Neural crest cell (in vitro differentiated cells): Measurements from ENCODE around the gene PPM1E. TPM values are rescaled to one million over a fixed set of nuclear protein-coding genes. Genes with fewer than 3 reads are reported as not detected.

Experiments used
- DNase-seq: peaks from one replicate; pipeline ENCODE4 v3.0.0; 2021; ENCODE audit warnings: low read depth, mixed read lengths, low spot score
- H3K27ac Mint-ChIP-seq: one replicate; pipeline ENCODE4 v1.8.0; 2021; ENCODE audit warnings: mild to moderate bottlenecking, mixed read lengths; ENCODE audit not compliant: unreplicated experiment
- H3K27me3 Mint-ChIP-seq: 2 replicates; pipeline ENCODE4 v1.8.0; 2021; ENCODE audit warnings: low read depth, mild to moderate bottlenecking, mixed read lengths
- H3K36me3 Mint-ChIP-seq: 2 replicates; pipeline ENCODE4 v1.8.0; 2021; ENCODE audit warnings: low read depth, mild to moderate bottlenecking, mixed read lengths
- H3K4me1 Mint-ChIP-seq: 2 replicates; pipeline ENCODE4 v1.8.0; 2021; ENCODE audit warnings: mixed read lengths
- H3K4me3 Mint-ChIP-seq: one replicate; pipeline ENCODE4 v1.8.0; 2021; ENCODE audit warnings: mild to moderate bottlenecking, mixed read lengths
- H3K9me3 Mint-ChIP-seq: 2 replicates; pipeline ENCODE4 v1.8.0; 2021; ENCODE audit warnings: mixed read lengths
- total RNA-seq: library from RNA; stranded (reverse); gene quantifications from 2 replicates; pipeline ENCODE4 v1.2.1, GENCODE V29; 2021
- TF ChIP-seq, protein P1 (sequence below): fragments of 200-600 bp; sonication (generic); conservative IDR thresholded peaks from 2 replicates; pipeline ENCODE4 v1.5.0; 2021; ENCODE audit warnings: antibody characterized with exemption, mild to moderate bottlenecking

PPM1E gene
- total RNA-seq, 1 donor from 2014 or later = 15.2 TPM

- no peaks in the 10 kb centered on the region for H3K27me3 Mint-ChIP-seq
- no peaks in the 10 kb centered on the region for H3K36me3 Mint-ChIP-seq
- TF ChIP-seq, protein P1, sequence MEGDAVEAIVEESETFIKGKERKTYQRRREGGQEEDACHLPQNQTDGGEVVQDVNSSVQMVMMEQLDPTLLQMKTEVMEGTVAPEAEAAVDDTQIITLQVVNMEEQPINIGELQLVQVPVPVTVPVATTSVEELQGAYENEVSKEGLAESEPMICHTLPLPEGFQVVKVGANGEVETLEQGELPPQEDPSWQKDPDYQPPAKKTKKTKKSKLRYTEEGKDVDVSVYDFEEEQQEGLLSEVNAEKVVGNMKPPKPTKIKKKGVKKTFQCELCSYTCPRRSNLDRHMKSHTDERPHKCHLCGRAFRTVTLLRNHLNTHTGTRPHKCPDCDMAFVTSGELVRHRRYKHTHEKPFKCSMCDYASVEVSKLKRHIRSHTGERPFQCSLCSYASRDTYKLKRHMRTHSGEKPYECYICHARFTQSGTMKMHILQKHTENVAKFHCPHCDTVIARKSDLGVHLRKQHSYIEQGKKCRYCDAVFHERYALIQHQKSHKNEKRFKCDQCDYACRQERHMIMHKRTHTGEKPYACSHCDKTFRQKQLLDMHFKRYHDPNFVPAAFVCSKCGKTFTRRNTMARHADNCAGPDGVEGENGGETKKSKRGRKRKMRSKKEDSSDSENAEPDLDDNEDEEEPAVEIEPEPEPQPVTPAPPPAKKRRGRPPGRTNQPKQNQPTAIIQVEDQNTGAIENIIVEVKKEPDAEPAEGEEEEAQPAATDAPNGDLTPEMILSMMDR = no peak
- no peaks in the 10 kb centered on the region for H3K9me3 Mint-ChIP-seq
- peaks cover 4% of the 10 kb centered on the region for H3K4me1 Mint-ChIP-seq
- H3K4me3 Mint-ChIP-seq = no peak overlapping the region
- no peak for DNase-seq
- H3K27ac Mint-ChIP-seq = no peak overlapping the region
These were observed 252.3 kb downstream of the PPM1E start for GRCh38 chr17:59007995-59008394.

DNA sequence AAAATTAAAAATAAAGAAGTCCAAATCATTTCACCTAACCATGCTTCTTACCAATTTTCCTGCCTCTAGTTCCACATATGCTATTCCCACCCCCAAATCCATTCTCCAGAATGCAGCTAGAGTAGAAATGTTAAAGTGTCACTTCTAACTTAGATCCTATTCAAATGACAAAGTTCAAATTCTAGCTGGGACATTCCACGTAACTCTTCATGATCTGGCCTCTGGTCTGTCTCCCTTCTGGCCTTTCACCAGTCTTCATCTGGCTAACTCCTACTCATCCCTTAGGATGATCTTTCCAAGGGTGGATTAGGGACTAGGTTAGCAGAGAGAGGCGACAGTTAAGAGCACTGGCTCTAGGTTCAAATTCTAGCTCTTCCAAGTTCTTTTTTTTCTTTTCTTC lies 253.1 kb downstream of the PPM1E start:
- H3K36me3 Mint-ChIP-seq = no peaks in the 10 kb centered on the region
- TF ChIP-seq, protein P1 = no peak
- H3K27me3 Mint-ChIP-seq = no peaks in the 10 kb centered on the region
- no peak overlapping the region for H3K4me3 Mint-ChIP-seq
- H3K27ac Mint-ChIP-seq = no peak overlapping the region
- DNase-seq = no peak
- no peaks in the 10 kb centered on the region for H3K9me3 Mint-ChIP-seq
- H3K4me1 Mint-ChIP-seq = peaks cover 4% of the 10 kb centered on the region

DNA sequence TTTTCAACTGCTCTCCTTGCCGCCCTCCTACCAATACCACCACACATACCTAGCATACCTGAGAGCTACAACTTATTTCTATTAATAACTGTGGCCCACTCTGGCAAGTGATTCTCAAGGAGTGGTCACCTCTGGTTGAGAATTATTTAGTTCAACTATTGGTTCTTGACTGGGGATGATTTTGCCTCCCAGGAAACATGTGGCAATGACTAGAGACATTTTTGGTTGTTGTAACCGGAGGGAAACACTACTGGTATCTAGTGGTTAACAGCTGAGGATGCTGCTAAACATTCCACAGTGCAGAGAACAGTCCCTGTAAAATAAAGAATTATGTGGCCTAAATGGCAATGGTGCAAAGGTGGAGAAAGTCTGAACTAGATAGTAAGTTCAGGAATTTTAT lies 254.4 kb downstream of the PPM1E start:
- no peak for DNase-seq
- Mint-ChIP-seq H3K4me1 (no peaks in the 10 kb centered on the region), H3K4me3 (no peak overlapping the region), H3K9me3 (no peaks in the 10 kb centered on the region), H3K27me3 (no peaks in the 10 kb centered on the region), H3K36me3 (no peaks in the 10 kb centered on the region), H3K27ac (no peak overlapping the region)
- TF ChIP-seq, protein P1 = no peak

DNA sequence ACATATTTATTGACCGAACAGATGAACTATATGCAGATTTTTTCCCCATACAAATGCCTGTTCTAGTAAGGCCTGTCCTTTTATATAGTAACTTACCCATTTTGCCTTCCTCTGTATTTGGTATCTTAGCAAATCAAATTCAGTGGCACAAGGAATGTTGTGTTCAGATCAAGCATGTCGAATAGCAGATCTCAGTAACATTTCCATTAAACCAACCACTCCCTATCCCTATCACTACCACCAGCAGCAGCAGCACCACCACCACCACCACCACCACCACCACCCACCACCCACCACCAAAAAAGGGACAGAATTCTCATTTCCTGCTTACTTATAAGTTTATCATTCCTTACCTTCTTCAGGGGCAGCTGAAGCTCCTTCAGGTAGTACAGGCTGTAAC lies 256.3 kb downstream of the PPM1E start:
- H3K27me3 Mint-ChIP-seq = no peaks in the 10 kb centered on the region
- no peak overlapping the region for H3K27ac Mint-ChIP-seq
- H3K4me3 Mint-ChIP-seq = no peak overlapping the region

DNA sequence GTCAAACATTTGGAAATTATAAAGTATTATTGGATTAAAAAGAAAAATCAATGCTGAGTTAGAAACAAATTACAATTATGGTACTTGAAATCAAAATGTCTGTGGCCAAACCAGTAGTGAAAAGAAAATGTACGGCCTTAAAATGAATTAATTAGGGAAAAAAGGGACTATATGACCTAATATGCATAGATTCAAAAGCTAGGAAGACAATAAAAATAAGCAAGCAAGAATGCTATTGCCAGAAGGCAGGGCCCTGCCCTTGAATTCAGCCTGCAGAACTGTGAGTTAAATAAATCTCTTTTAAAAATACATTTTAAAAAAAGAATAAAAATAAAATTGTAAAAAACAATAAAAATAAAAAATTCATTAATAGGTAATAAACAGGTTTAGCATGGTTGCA lies 262.4 kb downstream of the PPM1E start:
- TF ChIP-seq, protein P1 = no peak
- DNase-seq = no peak
- H3K9me3 Mint-ChIP-seq = no peaks in the 10 kb centered on the region
- no peaks in the 10 kb centered on the region for H3K4me1 Mint-ChIP-seq
- no peak overlapping the region for H3K27ac Mint-ChIP-seq
- H3K36me3 Mint-ChIP-seq = peaks cover 15% of the 10 kb centered on the region
- H3K27me3 Mint-ChIP-seq = no peaks in the 10 kb centered on the region
- no peak overlapping the region for H3K4me3 Mint-ChIP-seq

More for the DNA sequence above, 256.3 kb downstream of the PPM1E start:
- Mint-ChIP-seq H3K4me1 (no peaks in the 10 kb centered on the region), H3K36me3 (no peaks in the 10 kb centered on the region), H3K9me3 (no peaks in the 10 kb centered on the region)
- TF ChIP-seq, protein P1 = no peak
- DNase-seq = no peak

DNA sequence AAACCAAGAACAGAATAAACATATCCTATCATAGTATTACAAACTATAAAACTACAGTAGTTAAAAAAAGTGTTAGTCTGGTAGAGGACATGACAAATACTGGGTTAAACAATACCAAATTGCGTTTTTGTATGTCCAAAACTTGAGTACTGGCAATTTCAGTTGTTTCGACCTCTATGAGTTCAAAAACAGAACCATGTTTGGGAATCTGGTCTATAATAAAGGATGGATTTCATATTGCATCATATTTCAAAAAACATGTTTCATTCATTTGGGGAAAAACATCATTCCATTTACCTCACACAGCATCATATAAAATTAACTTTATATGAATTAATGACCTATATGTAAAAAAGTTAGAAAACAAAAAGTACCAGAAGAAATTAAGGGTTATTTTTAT lies 269.3 kb downstream of the PPM1E start:
- no peaks in the 10 kb centered on the region for H3K27me3 Mint-ChIP-seq
- H3K36me3 Mint-ChIP-seq = peaks cover 13% of the 10 kb centered on the region
- TF ChIP-seq, protein P1 = no peak
- H3K27ac Mint-ChIP-seq = no peak overlapping the region
- H3K9me3 Mint-ChIP-seq = no peaks in the 10 kb centered on the region
- H3K4me1 Mint-ChIP-seq = peaks cover 18% of the 10 kb centered on the region
- no peak overlapping the region for H3K4me3 Mint-ChIP-seq
- DNase-seq = no peak
